ENCODE results near the gene DLGAP1. TPM values are rescaled to one million over a fixed set of nuclear protein-coding genes. Genes with fewer than 3 reads are reported as not detected.

DLGAP1 gene
- total and polyA plus RNA-seq, 2 of the 4 experiments (the other 2 are of a cell fraction): under 0.01 to 0.09 TPM

DNA sequence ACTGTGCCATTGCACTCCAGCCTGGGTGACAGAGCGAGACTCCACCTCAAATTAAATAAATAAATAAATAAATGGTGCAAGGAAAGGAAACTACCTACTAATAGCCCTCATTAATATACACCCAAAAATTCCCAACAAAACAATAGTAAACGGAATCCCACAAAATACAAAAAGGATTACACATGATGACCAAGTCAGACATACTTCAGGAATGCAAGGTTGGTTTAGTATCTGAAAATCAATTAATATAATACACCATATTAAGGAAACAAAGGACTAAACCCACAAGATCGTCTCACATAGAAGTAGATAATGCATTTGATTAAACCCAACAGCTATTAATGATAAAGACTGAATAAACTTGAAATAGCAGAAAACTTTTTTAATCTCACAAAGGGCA lies 697.7 kb downstream of the DLGAP1 start:
- intact Hi-C loops (cut with micrococcal nuclease): no loop called here

More for the DNA sequence above, 697.7 kb downstream of the DLGAP1 start:
- H2BK5ac ChIP-seq (ENCODE audit: low read depth, low read length, poor library complexity, severe bottlenecking): no peak overlapping the region
- no peak overlapping the region for H2BK15ac ChIP-seq (ENCODE audit: low read depth, low read length)
- H3K14ac ChIP-seq (replicated peaks; ENCODE audit: low read depth, low read length): no peak overlapping the region
- no peak overlapping the region for H3K4ac ChIP-seq (ENCODE audit: low read depth, low read length)
- H3K56ac ChIP-seq (ENCODE audit: extremely low read depth, insufficient read depth, low read length): no peak overlapping the region
- no peak overlapping the region for H4K91ac ChIP-seq (ENCODE audit: insufficient read depth, low read depth, low read length)
- no peaks in the 10 kb centered on the region for H3K27me3 ChIP-seq (ENCODE audit: control insufficient read depth, insufficient read depth, low read length)
- no TSS peak for BruUV-seq (replicated peaks)
- H2BK20ac ChIP-seq (ENCODE audit: low read depth, low read length): no peak overlapping the region
- TF ChIP-seq CEBPB (IDR thresholded peaks at IDR 0.05; ENCODE audit: low read depth, low read length) (no peak), POLR2A (IDR thresholded peaks at IDR 0.05; ENCODE audit: low read depth, low read length) (no peak), MAZ (IDR thresholded peaks at IDR 0.05; ENCODE audit: borderline replicate concordance, low read depth, low read length) (no peak), RCOR1 (IDR thresholded peaks at IDR 0.05; ENCODE audit: insufficient replicate concordance, low read length) (no peak), MAFK (IDR thresholded peaks at IDR 0.05; ENCODE audit: low read depth, low read length) (no peak), FOS (IDR thresholded peaks at IDR 0.05; ENCODE audit: low read depth, low read length) (no peak), USF2 (IDR thresholded peaks at IDR 0.05; ENCODE audit: low read depth, low read length) (no peak), SMC3 (IDR thresholded peaks at IDR 0.05; ENCODE audit: low read depth, low read length) (no peak), NFE2L2 (IDR thresholded peaks at IDR 0.05; ENCODE audit: low read depth, low read length) (no peak), BHLHE40 (IDR thresholded peaks at IDR 0.05; ENCODE audit: low read depth, low read length) (no peak), MXI1 (IDR thresholded peaks at IDR 0.05; ENCODE audit: borderline replicate concordance, low read depth, low read length) (no peak), RFX5 (IDR thresholded peaks at IDR 0.05; ENCODE audit: low read depth, low read length) (no peak), CHD1 (IDR thresholded peaks at IDR 0.05; ENCODE audit: low read depth, low read length) (no peak), RAD21 (IDR thresholded peaks at IDR 0.05; ENCODE audit: low read length) (no peak)
- TF ChIP-seq, protein P1, sequence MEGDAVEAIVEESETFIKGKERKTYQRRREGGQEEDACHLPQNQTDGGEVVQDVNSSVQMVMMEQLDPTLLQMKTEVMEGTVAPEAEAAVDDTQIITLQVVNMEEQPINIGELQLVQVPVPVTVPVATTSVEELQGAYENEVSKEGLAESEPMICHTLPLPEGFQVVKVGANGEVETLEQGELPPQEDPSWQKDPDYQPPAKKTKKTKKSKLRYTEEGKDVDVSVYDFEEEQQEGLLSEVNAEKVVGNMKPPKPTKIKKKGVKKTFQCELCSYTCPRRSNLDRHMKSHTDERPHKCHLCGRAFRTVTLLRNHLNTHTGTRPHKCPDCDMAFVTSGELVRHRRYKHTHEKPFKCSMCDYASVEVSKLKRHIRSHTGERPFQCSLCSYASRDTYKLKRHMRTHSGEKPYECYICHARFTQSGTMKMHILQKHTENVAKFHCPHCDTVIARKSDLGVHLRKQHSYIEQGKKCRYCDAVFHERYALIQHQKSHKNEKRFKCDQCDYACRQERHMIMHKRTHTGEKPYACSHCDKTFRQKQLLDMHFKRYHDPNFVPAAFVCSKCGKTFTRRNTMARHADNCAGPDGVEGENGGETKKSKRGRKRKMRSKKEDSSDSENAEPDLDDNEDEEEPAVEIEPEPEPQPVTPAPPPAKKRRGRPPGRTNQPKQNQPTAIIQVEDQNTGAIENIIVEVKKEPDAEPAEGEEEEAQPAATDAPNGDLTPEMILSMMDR (conservative IDR thresholded peaks at IDR 0.05; ENCODE audit: low read depth, low read length): no peak
- TF ChIP-seq, protein P2, sequence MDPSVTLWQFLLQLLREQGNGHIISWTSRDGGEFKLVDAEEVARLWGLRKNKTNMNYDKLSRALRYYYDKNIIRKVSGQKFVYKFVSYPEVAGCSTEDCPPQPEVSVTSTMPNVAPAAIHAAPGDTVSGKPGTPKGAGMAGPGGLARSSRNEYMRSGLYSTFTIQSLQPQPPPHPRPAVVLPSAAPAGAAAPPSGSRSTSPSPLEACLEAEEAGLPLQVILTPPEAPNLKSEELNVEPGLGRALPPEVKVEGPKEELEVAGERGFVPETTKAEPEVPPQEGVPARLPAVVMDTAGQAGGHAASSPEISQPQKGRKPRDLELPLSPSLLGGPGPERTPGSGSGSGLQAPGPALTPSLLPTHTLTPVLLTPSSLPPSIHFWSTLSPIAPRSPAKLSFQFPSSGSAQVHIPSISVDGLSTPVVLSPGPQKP (IDR thresholded peaks at IDR 0.05; ENCODE audit: borderline replicate concordance, low read depth, low read length): no peak
- ChIA-PET POLR2A (ENCODE audit: unreplicated experiment) (no interaction called here), CTCF (interaction anchor here (0.7 kb wide), 1 partner anchor 64 kb away, joined by 3 read pairs; no protein-coding TSS in a partner anchor)
- H3K9me1 ChIP-seq (ENCODE audit: insufficient read depth, low read length): no peaks in the 10 kb centered on the region
- ATAC-seq (ENCODE audit: low read depth): no peak
- H3K18ac ChIP-seq (ENCODE audit: low read depth, low read length): no peak overlapping the region
- no peaks in the 10 kb centered on the region for H3K79me1 ChIP-seq (ENCODE audit: low read depth in 1 of 2, low read length in 2 of 2)
- no peak overlapping the region for H3K23ac ChIP-seq (ENCODE audit: low read depth, low read length)
- no peak overlapping the region for H2AK5ac ChIP-seq (ENCODE audit: low read depth, low read length)
- H3K4me1 ChIP-seq (ENCODE audit: control insufficient read depth, insufficient read depth, low read length): no peaks in the 10 kb centered on the region
- no peak overlapping the region for H2AFZ ChIP-seq (replicated peaks; ENCODE audit: low read length, poor library complexity)
- no peak overlapping the region for H3K27ac ChIP-seq (ENCODE audit: insufficient read depth, low read length)
- H3K36me3 ChIP-seq (ENCODE audit: control insufficient read depth, insufficient read depth, low read length): no peaks in the 10 kb centered on the region
- H3K9me3 ChIP-seq (ENCODE audit: control insufficient read depth, insufficient read depth, low read length): 0 out of 2 replicates have a peak, but pooled peaks cover 6% of the 10 kb centered on the region
- no peak for DNase-seq
- H3K4me2 ChIP-seq (ENCODE audit: low read depth, low read length): no peak overlapping the region
- no peak overlapping the region for H2BK120ac ChIP-seq (ENCODE audit: low read depth, low read length)
- no peak overlapping the region for H4K5ac ChIP-seq (ENCODE audit: low read depth, low read length)
- H4K8ac ChIP-seq (ENCODE audit: low read depth in 2 of 2, low read length in 2 of 2): no peak overlapping the region
- H3K9ac ChIP-seq (ENCODE audit: low read depth, low read length): no peak overlapping the region
- in situ Hi-C loops (cut with MboI; ENCODE audit: low sequenced_read_pairs) (no loop called here), dilution Hi-C loops (cut with HindIII; ENCODE audit: low sequenced_read_pairs, unreplicated experiment) (no loop called here)
- no peak overlapping the region for H3K4me3 ChIP-seq (ENCODE audit: insufficient read depth, low read depth, low read length)
- no peaks in the 10 kb centered on the region for H4K20me1 ChIP-seq (ENCODE audit: insufficient read depth, low read length)
- WGBS, 2 experiments (ENCODE audit: extremely low coverage in 2 of 2, insufficient read length in 1 of 2): no CpG with 5 or more reads among the region's 3 CpGs
- H2AK9ac ChIP-seq (replicated peaks; ENCODE audit: low read depth, low read length, poor library complexity): no peak overlapping the region
